Left renal pelvis (tissue), 4 donors: ENCODE measurements around the gene STRN3. TPM values are rescaled to one million over a fixed set of nuclear protein-coding genes. Genes with fewer than 3 reads are reported as not detected.
"Not testable (repeated sequence)": the region's sequence is repeated elsewhere in the genome, so short reads cannot be mapped to it uniquely, and the experiment has no call there.

Experiments
- DNase-seq, 4 donors: peaks; one replicate each; pipeline ENCODE4 v3.0.0-alpha.2; 2013; ENCODE audit warnings: low read depth in 4 of 4, low spot score in 3 of 4
- polyA plus RNA-seq, 4 donors: library from polyadenylated mRNA; unstranded; fragments of 120-200 nt; gene quantifications; one replicate each; pipeline ENCODE4 v1.2.1, GENCODE V29; 2013; ENCODE audit not compliant: insufficient read length in 4 of 4

Gene STRN3
- polyA plus RNA-seq: 10 to 100 TPM; 39.7 to 53.7 (median 48.3) TPM

DNA sequence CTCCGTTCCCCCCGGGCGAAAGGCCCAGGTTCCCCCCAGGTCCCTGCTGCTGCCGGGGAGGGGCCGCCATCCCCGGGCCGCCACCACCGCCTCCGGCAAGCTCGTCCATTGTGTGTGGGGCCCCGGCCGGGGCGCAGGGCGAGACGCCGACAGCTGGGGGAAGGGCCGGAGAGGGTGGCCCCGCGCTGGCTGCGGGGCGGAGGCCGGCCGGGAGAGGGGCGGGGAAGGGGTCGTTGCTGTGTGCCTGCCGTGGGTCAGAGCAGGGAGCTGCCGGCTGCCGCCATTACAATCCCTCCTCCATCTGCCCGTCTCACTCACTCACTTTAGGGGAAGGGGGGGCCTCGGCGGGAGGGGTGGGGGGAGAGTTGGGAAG, at the start of gene STRN3:
TSS of gene STRN3 (minus strand) at position 303 of the 373 bp plus-strand sequence. CDS start at position 109, 194 bp downstream.
- DNase-seq: no peak

DNA sequence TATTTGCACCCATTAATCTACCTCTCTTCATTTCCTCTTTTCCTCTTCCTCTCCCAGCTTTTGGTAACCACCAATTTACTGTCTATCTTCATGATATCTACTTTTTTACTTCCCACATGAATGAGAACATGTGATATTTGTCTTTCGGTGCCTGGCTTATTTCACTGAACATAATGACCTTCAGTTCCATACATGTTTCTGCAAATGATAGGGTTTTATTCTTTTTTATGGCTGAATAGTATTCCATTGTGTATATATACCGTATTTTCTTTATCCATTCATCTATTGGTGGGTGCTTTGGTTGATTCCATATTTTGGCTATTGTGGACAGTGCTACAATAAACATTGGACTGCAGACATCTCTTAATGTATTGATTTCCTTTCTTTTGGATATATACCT, 49.0 kb upstream of the STRN3 start:
- no peak for DNase-seq

DNA sequence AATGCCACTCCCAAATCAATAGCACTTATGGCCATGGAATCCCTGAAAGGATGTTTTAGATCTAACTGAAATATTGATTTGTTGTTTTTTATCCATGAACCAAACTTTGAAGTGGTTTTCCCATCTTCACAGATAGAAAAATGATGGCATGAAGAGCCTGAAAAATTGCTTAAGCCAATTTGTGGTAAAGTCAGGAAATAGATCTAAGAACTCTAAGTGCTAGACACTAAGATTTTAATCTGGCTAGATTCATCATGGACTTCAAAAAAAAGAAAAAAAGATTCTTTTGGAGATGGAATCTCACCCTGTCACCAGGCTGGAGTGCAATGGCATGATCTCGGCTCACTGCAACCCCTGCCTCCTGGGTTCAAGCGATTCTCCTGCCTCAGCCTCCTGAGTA, 45.0 kb upstream of the STRN3 start:
- DNase-seq: no peak

- DNase-seq: no peak
Observed at GRCh38 chr14:31070431-31070830, 44.3 kb upstream of the STRN3 start.

- no peak for DNase-seq
Observed at GRCh38 chr14:31069343-31069742, 43.2 kb upstream of the STRN3 start.

- no peak for DNase-seq
Observed at GRCh38 chr14:31068235-31068634, 42.1 kb upstream of the STRN3 start.

DNA sequence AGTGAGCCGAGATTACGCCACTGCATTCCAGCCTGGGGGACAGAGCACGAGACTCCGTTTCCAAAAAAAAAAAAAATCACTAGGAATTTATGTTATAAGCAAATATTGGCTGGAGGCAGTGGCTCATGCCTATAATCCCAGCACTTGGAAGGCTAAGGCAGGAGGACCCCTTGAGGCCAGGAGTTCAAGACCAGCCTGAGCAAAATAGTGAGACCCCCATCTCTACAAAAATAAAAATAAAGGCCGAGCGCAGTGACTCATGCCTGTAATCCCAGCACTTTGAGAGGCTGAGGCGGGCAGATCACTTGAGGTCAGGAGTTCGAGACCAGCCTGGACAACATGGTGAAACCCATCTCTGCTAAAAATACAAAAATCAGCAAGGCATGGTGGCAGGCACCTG, 36.7 kb upstream of the STRN3 start:
- DNase-seq: not testable (repeated sequence)

DNA sequence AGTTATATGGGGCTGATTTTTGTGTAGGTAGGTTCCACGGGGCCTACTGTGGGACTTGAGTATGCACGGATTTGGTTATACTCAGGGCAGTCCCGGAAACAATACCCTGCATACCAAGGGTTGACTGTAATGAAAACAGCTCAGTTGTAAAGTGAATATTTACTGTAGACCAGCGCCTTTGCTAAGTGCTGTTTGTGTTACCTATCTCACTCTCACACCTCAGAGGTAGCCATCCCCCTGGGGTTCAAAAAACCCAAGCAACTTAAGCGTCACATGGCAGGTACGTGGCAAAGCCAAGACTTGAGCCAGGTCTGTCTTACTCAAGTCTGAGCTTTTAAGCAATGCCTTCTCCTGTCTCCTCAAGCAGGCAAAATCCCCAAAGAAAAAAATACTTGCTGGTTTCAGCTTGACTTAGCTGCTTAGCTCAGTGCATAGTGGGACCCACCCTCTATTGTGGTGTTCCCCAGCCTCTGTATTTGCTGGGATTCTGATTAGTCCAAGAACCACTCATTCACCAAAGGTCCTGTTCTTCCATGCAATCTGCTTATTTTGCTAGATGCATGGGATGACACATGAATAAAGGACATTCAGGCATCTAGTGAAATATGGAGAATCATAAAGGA, 34.2 kb upstream of the STRN3 start:
- no peak for DNase-seq

- no peak for DNase-seq
Observed at GRCh38 chr14:31059152-31059924, 33.2 kb upstream of the STRN3 start.

GRCh38 chr14:31057701-31058364, 31.7 kb upstream of the STRN3 start:
- DNase-seq: no peak

GRCh38 chr14:31057035-31057434, 30.9 kb upstream of the STRN3 start:
- no peak for DNase-seq

DNA sequence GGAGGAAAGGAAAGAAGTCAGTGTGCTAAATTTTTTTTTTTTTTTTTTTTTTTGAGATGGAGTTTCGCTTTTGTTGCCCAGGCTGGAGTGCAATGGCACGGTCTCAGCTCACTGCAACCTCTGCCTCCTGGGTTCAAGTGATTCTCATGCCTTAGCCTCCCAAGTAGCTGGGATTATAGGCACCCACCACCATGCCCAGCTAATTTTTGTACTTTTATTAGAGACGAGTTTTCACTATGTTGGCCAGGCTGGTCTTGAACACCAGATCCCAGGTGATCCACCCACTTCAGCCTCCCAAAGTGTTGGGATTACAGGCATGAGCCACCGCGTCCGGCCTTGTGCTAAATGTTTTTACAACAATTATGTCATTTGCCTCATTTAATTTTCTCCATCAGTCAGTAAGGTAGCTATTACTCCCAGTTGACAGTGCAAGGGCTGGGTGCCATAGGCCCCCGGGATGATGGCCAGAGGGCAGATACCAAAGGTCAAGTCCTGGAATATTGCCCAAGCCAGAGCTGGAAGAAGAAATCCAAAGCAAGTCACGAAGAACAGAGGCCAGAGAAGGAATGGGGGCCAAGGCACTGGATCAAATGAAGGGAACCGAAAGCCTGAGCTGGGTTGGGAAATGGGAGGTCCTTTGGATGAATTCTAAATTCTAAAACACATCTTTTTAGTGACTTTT, 26.9 kb upstream of the STRN3 start:
- not testable (repeated sequence) for DNase-seq

DNA sequence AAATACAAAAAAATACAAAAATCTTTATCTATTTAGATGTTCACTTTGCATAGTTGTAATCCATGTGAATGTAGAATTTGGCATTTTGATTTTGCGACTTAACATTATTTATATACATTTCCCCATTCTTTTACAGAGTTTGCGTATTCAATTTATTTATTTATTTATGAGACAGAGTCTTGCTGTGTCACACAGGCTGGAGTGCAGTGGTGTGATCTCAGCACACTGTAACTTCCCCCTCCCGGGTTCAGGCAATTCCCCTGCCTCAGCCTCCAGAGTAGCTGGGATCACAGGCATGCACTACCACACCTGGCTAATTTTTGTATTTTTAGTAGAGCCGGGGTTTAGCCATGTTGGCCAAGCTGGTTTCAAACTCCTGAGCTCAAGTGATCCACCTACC, 25.3 kb upstream of the STRN3 start:
- no peak for DNase-seq

- DNase-seq: no peak
Observed at GRCh38 chr14:31051023-31051422, 24.8 kb upstream of the STRN3 start.

GRCh38 chr14:31047503-31047902, 21.3 kb upstream of the STRN3 start:
- DNase-seq: no peak

- no peak for DNase-seq
Observed at GRCh38 chr14:31045501-31046080, 19.4 kb upstream of the STRN3 start.

GRCh38 chr14:31043379-31043778, 17.2 kb upstream of the STRN3 start:
- DNase-seq: no peak

GRCh38 chr14:31042893-31043292, 16.7 kb upstream of the STRN3 start:
- DNase-seq: not testable (repeated sequence)

GRCh38 chr14:31042300-31042699, 16.1 kb upstream of the STRN3 start:
- DNase-seq: no peak

GRCh38 chr14:31038521-31039166, 12.5 kb upstream of the STRN3 start:
- no peak for DNase-seq
